ENCODE data around the gene ZNF592.

DNA sequence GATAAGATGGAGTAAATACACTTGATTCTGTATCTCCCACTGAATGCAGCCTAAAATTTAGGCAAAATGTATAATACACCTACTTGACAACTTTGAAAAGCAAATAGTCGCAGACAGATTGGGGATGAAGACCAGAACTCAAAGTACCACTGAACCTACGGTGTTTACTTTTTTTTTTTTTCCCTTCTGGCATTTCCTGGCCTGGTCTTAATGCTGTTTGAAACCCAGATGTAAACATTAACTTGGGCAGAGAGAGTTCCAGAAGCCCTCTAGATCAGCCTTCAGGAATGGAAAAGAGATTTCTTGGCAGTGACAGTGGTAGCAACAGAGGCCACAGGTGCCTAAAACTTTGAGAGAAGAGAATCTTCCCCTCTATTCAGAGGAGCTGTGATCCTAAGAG is 96.6 kb downstream of the ZNF592 start:
- TF ChIP-seq, protein P1, sequence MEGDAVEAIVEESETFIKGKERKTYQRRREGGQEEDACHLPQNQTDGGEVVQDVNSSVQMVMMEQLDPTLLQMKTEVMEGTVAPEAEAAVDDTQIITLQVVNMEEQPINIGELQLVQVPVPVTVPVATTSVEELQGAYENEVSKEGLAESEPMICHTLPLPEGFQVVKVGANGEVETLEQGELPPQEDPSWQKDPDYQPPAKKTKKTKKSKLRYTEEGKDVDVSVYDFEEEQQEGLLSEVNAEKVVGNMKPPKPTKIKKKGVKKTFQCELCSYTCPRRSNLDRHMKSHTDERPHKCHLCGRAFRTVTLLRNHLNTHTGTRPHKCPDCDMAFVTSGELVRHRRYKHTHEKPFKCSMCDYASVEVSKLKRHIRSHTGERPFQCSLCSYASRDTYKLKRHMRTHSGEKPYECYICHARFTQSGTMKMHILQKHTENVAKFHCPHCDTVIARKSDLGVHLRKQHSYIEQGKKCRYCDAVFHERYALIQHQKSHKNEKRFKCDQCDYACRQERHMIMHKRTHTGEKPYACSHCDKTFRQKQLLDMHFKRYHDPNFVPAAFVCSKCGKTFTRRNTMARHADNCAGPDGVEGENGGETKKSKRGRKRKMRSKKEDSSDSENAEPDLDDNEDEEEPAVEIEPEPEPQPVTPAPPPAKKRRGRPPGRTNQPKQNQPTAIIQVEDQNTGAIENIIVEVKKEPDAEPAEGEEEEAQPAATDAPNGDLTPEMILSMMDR (IDR thresholded peaks at IDR 0.05), result no peak
- TF ChIP-seq EP300 (IDR thresholded peaks at IDR 0.05), result no peak
- TF ChIP-seq POLR2A (IDR thresholded peaks at IDR 0.05), result no peak

All from tibial nerve (tissue), 4 donors.